IPS-18a (cell line): ENCODE data around the gene SPATA19.

Experiments used
- H3K27ac ChIP-seq: one replicate; pipeline ENCODE4 v1.5.1; 2013; ENCODE audit warnings: low read length
- H3K27me3 ChIP-seq: one replicate; pipeline ENCODE4 v1.6.1; 2013; ENCODE audit warnings: mild to moderate bottlenecking, low read length; ENCODE audit not compliant: control insufficient read depth, insufficient read depth
- H3K36me3 ChIP-seq: one replicate; pipeline ENCODE4 v1.6.1; 2013; ENCODE audit warnings: low read depth, low read length; ENCODE audit not compliant: control insufficient read depth
- H3K4me1 ChIP-seq: one replicate; pipeline ENCODE4 v1.6.1; 2013; ENCODE audit warnings: low read depth, low read length; ENCODE audit not compliant: control insufficient read depth
- H3K4me3 ChIP-seq: one replicate; pipeline ENCODE4 v1.5.1; 2013; ENCODE audit warnings: low read length
- H3K9ac ChIP-seq: one replicate; pipeline ENCODE4 v1.6.1; 2013; ENCODE audit warnings: mild to moderate bottlenecking, low read length, moderate library complexity
- H3K9me3 ChIP-seq: one replicate; pipeline ENCODE4 v1.6.1; 2013; ENCODE audit warnings: low read depth, low read length; ENCODE audit not compliant: control insufficient read depth

Gene SPATA19

DNA sequence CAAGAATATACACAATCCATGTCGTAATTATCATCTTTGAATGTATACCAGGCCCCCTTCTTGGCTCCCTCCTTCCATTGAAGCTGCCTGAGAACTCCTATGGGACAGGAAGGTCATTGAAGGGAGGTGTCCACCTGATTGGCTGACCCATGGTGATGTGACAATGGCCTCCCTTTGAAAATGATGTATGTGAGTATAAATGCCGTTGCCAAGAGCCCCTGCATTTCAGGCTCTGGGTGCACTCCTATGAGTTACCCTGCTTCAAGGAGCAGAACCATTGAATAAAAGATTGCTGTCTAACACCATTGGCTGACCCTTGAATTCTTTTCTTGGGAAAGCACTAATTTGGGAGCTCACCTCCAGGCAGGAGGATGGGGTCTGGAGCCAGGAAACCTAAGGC, at the start of gene SPATA19:
SPATA19 (minus strand) TSS at position 101 of the 400 bp plus-strand sequence; CDS start at position 34, 67 bp downstream.
- no peaks in the 10 kb centered on the region for H3K4me1 ChIP-seq
- no peak within 1 kb of the TSS for H3K9ac ChIP-seq
- no peak within 1 kb of the TSS for H3K27ac ChIP-seq
- H3K9me3 ChIP-seq = no peaks in the 10 kb centered on the region
- no peak within 1 kb of the TSS for H3K4me3 ChIP-seq
- H3K27me3 ChIP-seq = no peaks in the 10 kb centered on the region
- H3K36me3 ChIP-seq = no peaks in the 10 kb centered on the region

GRCh38 chr11:133895061-133895479, 49.8 kb upstream of the SPATA19 start:
- no peak overlapping the region for H3K27ac ChIP-seq

GRCh38 chr11:133893381-133893780, 48.1 kb upstream of the SPATA19 start:
- no peak overlapping the region for H3K27ac ChIP-seq
- no peaks in the 10 kb centered on the region for H3K9me3 ChIP-seq
- no peak overlapping the region for H3K9ac ChIP-seq
- no peaks in the 10 kb centered on the region for H3K36me3 ChIP-seq
- peaks cover 28% of the 10 kb centered on the region for H3K4me1 ChIP-seq
- H3K4me3 ChIP-seq = no peak overlapping the region
- H3K27me3 ChIP-seq = no peaks in the 10 kb centered on the region

More at GRCh38 chr11:133895061-133895479, 49.8 kb upstream of the SPATA19 start:
- no peak overlapping the region for H3K9ac ChIP-seq
- H3K4me3 ChIP-seq = no peak overlapping the region
- H3K27me3 ChIP-seq = no peaks in the 10 kb centered on the region
- H3K36me3 ChIP-seq = no peaks in the 10 kb centered on the region
- H3K9me3 ChIP-seq = no peaks in the 10 kb centered on the region
- peaks cover 31% of the 10 kb centered on the region for H3K4me1 ChIP-seq

GRCh38 chr11:133892584-133893380, 47.5 kb upstream of the SPATA19 start:
- H3K9me3 ChIP-seq = no peaks in the 10 kb centered on the region
- peaks cover 23% of the 10 kb centered on the region for H3K4me1 ChIP-seq
- H3K27ac ChIP-seq = no peak overlapping the region
- H3K36me3 ChIP-seq = no peaks in the 10 kb centered on the region
- H3K27me3 ChIP-seq = no peaks in the 10 kb centered on the region
- H3K9ac ChIP-seq = no peak overlapping the region
- no peak overlapping the region for H3K4me3 ChIP-seq

DNA sequence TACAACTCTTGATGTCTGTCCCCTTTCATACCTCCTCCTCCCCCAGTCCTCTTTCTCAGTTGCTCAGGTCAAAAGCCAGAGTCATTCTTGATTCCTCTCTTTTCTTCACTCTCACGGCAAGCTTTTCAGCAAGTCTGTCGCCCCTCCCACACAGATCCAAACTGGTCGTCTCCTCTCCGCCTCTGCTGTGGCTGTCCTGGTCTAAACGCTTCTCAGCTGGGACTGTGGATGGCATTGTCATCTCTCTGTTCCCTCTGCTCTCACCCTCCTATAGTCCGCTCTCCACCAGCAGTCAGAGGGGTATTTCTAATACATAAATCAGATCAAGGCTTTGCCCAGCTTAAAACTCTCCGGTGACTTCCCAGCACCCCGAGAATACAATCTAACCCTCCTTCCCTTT, 46.8 kb upstream of the SPATA19 start:
- no peak overlapping the region for H3K9ac ChIP-seq
- H3K27me3 ChIP-seq = no peaks in the 10 kb centered on the region
- no peaks in the 10 kb centered on the region for H3K9me3 ChIP-seq
- no peak overlapping the region for H3K4me3 ChIP-seq
- no peak overlapping the region for H3K27ac ChIP-seq
- H3K36me3 ChIP-seq = no peaks in the 10 kb centered on the region
- H3K4me1 ChIP-seq = peaks cover 23% of the 10 kb centered on the region

GRCh38 chr11:133889893-133890292, 44.6 kb upstream of the SPATA19 start:
- no peaks in the 10 kb centered on the region for H3K27me3 ChIP-seq
- no peak overlapping the region for H3K9ac ChIP-seq
- no peaks in the 10 kb centered on the region for H3K9me3 ChIP-seq
- H3K27ac ChIP-seq = no peak overlapping the region
- no peak overlapping the region for H3K4me3 ChIP-seq
- no peaks in the 10 kb centered on the region for H3K36me3 ChIP-seq
- peaks cover 7% of the 10 kb centered on the region for H3K4me1 ChIP-seq

GRCh38 chr11:133889188-133889587, 43.9 kb upstream of the SPATA19 start:
- H3K36me3 ChIP-seq = no peaks in the 10 kb centered on the region
- H3K4me1 ChIP-seq = no peaks in the 10 kb centered on the region
- H3K9ac ChIP-seq = no peak overlapping the region
- no peak overlapping the region for H3K27ac ChIP-seq
- no peak overlapping the region for H3K4me3 ChIP-seq
- no peaks in the 10 kb centered on the region for H3K27me3 ChIP-seq
- H3K9me3 ChIP-seq = no peaks in the 10 kb centered on the region

DNA sequence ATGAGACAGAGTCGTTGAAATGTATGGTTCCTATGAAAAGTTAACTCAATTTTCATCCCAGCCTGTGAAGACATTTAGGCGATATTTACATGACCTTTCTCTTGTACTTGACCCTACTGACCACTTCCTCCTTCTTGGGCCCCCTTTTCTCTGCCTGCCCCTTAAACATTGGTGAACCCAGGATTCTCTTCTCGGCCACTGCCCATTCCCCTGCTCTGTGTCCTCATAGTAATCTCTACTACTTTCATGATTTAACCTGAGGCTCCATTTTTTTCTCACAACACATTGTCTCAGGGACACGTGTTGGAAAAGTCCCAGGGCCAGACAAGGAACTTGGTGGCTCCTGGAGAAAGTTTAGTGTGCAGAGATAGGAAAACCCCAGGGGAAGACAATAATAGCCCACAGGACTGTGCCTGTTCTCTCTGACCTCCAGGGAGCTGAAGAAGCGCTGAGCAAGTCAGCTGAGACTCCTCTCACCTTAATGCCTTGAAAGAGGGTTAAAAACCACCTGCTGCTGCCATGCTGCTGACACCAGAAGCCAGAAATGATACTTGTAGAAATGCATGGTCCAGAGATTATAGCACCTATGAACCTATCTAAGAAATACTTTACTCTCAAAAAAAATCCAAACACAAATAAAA, 42.5 kb upstream of the SPATA19 start:
- Histone ChIP-seq H3K27me3 (no peaks in the 10 kb centered on the region), H3K27ac (no peak overlapping the region), H3K4me3 (no peak overlapping the region), H3K9me3 (no peaks in the 10 kb centered on the region), H3K4me1 (no peaks in the 10 kb centered on the region), H3K9ac (no peak overlapping the region), H3K36me3 (no peaks in the 10 kb centered on the region)

GRCh38 chr11:133886029-133886428, 40.7 kb upstream of the SPATA19 start:
- Histone ChIP-seq H3K36me3 (no peaks in the 10 kb centered on the region), H3K9me3 (no peaks in the 10 kb centered on the region), H3K4me3 (no peak overlapping the region), H3K4me1 (no peaks in the 10 kb centered on the region), H3K27me3 (no peaks in the 10 kb centered on the region), H3K9ac (no peak overlapping the region), H3K27ac (no peak overlapping the region)

- Histone ChIP-seq H3K4me3 (no peak overlapping the region), H3K9ac (no peak overlapping the region), H3K36me3 (no peaks in the 10 kb centered on the region), H3K27me3 (no peaks in the 10 kb centered on the region), H3K4me1 (no peaks in the 10 kb centered on the region), H3K27ac (no peak overlapping the region), H3K9me3 (no peaks in the 10 kb centered on the region)
Measured at GRCh38 chr11:133872160-133872559, 26.8 kb upstream of the SPATA19 start.

- Histone ChIP-seq H3K9me3 (no peaks in the 10 kb centered on the region), H3K9ac (no peak overlapping the region), H3K27me3 (no peaks in the 10 kb centered on the region), H3K36me3 (no peaks in the 10 kb centered on the region), H3K4me3 (no peak overlapping the region), H3K4me1 (no peaks in the 10 kb centered on the region), H3K27ac (no peak overlapping the region)
Measured at GRCh38 chr11:133867456-133867855, 22.1 kb upstream of the SPATA19 start.

DNA sequence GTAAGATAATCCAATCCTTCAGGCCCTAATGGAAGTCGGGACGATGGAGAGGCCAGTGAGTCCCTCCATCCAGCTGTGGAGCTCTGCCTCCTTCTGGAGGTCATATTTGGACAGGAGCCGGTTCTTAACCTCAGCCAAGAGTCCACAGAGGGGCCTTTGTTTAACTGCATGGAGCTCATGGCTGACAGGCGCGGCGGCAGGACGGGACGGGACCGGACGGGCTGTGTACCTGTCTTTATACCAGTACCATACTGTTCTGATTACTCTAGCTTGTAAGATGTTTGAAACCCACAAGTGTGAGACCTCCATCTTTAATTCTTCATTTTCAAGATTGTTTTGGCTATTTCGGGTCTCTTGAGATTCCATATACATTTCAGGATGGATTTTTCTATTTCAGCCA, 20.2 kb upstream of the SPATA19 start:
- H3K4me3 ChIP-seq = no peak overlapping the region
- no peaks in the 10 kb centered on the region for H3K4me1 ChIP-seq
- no peaks in the 10 kb centered on the region for H3K36me3 ChIP-seq
- H3K9ac ChIP-seq = no peak overlapping the region
- H3K9me3 ChIP-seq = no peaks in the 10 kb centered on the region
- no peaks in the 10 kb centered on the region for H3K27me3 ChIP-seq
- H3K27ac ChIP-seq = no peak overlapping the region
